Hematopoietic multipotent progenitor cell treated with erythropoietin and hydrocortisone succinate and interleukin-3 and kit ligand, for 15 days (in vitro differentiated cells): ENCODE data around the gene CACNA1C.

Experiments used
- DNase-seq: peaks from one replicate; pipeline ENCODE4 v3.0.0-alpha.2; 2015; ENCODE audit warnings: low spot score

The CACNA1C gene

DNA sequence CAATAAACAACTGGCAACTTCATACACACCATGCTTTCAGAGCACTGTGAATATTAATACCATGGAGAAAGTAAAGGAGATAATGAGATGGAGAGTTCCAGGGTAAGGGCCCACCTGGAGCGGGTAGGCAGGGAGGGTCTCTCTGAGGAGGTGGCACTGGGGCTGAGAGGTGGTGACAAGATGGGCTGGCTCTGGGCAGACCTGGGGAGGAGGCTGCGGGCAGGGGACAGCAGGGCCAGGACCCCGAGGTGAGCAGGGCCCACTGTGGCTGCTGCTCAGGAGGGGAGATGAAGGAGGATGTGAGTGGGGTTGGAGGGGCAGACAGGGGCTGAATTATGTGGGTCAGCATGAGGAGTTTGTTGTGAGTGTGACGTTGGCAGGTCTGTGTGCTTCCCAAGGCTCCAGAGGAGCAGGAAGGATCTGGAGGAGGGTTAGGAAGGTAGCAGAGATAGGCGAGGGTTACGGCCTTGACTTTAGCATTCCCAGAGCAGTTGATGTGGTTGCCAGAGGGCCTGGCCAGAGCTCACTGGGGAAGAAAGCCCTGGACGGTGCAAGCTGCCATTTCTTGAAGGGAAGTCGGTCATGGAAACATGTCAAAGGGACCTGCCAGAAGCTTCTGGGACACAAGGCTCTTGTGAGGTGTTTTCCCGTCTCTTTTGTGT is 88.2 kb downstream of the CACNA1C start:
- DNase-seq: no peak

DNA sequence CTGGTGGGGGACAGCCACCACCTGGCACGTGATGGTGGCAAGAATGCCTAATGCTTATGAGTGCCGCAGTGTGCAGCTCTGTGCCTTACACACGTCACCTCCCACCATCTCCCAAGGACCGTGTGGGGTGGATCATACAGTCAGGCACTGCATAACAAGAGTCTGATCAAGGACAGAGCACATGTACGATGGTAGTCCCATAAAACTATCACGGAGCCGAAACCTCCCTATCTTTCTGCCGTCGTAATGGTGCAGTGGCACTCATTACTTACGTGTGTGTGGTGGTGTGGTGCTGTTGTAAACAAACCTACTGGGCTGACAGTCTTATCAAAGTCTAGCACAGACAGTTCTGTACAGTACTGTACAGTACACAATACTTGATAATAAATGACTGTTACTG is 89.3 kb downstream of the CACNA1C start:
- no peak for DNase-seq

DNA sequence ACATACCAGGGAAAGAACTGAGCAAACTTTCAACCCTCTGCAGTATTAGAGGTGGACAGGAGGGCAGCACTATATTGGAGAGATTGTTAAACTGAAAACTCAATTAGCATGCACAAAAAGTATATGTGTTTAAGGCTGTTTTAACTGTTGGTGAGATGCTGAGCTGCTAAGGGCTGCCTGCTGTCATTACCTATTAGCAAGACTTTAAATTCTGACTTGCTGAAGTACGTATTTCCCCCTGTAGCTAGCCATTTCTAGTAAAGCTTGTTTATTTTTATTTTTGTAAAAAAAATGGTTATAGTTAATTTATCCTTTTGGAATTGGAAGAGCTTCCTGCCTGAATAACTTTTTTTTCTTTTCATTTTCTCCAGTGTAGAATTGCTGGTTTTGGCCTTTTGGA is 92.2 kb downstream of the CACNA1C start:
- DNase-seq: no peak

DNA sequence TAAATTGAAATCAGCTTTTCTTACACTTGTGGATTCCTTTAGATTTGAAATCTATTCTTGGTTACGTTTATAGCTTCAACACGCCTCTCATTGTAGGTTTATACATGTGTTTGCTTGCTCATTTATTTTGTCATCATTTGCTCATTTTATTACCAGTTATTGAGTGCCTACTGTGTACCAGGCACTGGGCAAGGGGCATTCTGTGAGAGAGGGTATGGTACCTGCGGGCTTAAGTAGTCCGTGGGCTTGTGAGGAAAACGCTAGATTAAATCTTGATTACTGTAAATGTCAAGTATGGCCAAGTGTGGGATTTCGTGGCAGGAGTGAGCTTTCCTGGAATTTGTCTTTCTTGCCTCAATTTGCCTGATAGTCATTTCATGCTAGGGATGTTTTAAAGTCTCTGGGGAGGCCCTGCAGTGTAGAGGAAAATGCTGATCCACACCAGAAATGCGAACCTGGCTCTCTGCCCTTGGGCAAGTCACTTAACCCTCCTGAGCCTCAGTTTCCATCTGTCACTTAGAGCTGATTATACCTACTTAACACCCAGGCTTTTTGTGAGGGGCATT is 92.7 kb downstream of the CACNA1C start:
- DNase-seq: no peak

DNA sequence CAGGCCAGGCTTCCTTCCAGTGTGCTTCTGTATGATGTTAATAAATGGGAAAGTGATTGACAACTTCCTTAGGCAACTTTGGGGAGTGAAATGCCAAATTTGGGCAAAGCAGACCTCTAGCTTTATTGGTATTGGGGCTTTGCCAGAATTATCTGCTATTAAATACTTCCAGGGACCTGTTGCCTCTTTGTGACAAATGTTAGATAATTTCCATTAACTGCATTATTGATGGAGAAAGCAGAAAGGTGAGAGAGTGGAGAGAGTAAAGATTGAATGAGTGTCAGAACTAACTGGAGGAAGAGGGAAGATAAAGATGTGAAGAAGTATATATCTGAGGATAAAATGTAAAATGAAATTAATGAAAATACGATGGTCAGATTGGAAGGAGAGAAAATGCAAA is 94.5 kb downstream of the CACNA1C start:
- DNase-seq: no peak

DNA sequence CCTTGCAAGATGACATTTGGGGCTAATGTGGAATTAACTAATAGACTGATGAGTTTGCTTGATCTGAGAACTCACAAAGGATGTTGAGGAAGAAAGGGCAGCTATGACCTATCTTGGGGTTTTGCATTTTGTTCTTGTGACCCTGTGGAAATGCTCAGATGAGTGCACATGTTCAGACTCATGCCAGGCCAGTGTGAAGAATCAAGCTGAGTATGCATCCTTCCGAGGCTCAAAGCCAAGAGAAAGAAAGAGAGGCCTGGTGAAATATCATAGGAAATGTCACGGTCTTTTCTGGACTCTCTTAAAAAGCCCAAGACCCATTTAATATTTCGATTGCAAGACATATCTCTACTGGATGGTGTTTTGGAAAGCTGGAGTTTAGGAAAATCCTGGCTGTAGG is 96.3 kb downstream of the CACNA1C start:
- no peak for DNase-seq

DNA sequence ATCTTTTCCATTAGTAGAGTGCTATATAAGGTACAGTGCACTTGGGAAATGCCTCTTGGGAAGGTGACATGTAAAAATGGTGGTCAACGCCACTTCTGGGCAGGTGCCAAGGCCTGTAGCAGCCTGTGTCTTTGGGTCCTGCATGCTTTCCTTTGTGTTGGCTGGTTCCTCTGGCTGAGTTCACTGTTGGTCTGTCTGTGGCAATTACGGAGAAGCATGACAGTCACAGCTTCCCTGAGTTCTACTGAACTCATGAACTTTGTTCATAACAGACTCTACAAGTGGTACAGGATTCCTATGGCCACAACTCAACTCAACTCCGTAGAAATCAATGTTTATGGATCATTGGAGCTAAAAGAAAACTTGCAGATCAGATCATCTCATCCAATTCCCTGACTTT is 98.0 kb downstream of the CACNA1C start:
- no peak for DNase-seq

DNA sequence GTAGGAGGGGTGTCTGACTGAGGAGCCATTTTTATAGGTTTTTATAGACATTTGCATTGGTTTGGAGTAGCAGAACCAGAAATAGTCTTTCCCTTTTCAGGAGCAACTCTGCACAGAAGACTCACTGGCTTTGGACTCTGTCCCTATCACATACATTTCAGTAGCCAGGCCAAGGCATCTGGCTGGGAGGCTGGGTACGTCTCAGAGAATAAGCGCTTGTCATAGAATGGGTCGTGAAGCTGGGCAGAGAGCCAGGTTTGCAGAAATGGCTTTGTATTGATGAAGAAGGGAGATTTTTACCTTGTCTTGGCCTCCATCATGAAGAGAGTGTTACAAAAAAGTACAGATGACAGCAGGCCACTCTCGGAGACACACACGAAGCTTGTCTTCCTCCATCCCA is 98.6 kb downstream of the CACNA1C start:
- no peak for DNase-seq

DNA sequence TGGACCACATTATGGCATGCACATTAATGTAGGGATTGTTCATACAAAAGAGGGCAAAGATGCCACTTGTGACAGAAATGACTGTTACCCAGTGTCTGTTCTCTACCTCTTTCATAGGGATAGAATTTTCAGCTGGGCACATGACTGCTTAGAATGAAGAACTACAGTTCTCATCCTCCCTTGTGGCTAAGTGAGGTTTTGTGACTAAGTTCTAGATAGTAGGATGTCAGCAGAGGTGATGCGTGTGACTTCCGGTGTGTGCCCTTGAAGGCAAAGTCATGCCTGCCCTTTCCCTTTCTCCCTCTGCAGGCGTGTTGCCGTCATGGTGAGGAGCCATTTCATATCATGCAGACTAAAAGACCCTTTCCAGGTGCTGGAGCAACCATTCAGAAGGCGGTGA is 99.3 kb downstream of the CACNA1C start:
- DNase-seq: no peak

DNA sequence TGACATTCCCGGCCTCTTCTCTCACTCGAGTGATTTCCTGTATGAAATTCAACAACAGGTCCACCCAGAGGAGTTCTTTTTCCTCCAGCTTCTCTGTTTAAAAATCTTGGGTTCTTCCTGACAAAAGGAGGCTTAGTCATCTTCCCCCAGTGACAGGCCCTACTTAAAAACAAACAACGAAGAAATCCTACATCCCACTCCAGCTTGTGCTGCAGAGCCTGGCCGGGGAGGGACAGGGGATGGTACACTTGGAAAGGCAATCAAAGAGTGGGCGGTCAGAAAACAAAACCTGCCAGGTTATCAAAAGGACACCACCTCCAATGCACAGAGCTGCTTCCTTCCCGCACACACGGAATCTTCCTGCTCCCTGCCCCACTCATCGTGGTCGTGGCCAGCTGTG is 101.3 kb downstream of the CACNA1C start:
- DNase-seq: no peak

DNA sequence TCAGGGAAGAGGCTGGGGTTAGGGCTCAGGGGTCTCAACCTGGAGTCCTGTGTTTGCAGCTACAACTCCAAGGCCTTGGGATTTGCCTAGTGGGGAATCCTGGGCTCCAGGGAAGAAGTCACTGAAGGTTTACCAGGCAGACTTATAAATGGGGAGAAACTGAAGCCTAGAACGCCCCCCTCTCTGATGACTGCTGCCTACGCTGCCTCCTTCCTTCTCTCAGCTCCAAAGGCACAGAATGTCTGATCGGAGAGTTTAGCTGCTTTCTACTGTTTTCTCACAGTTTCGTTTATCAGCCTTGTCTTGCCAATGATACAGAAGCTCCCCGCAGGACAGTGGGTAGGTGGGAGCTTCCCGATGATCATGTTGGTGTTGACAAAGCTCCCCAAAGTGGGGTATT is 101.7 kb downstream of the CACNA1C start:
- DNase-seq: no peak

DNA sequence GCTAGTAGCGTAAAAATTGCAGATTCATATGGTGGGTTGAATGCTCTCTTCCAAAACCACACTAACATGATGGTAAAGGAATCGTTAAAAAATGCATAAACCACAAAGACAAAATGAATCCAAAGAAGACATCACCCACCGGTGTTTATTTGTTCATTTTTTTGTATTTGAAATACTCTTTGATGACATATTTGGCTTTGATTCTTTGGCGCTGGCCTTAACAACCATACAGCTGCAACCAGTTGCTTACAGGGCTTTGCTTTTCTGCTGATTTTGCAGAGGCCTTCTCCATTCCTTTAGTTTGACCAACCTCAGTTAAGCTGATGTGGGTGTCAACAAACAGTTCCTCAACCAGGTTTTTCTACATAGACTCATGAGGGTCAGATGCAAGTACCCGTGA is 103.5 kb downstream of the CACNA1C start:
- no peak for DNase-seq

DNA sequence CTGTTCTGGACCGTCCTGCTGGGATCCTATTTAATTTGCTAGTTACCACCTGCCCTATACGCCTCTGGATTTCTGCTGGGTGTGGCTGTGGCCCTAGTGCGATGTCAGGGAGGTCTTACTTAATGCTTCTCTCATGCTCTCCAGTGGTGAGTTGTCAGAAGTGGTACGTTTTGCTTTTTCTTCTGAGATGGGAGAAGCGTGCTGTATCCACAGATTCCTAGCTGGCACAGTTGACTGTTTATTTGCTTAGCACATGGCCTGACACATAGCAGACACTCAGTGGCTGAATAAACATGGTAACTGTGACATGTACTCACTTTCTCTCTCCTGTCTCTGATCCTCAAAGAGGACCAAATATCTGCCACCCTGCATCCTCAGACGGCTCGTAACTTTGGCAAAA is 107.3 kb downstream of the CACNA1C start:
- DNase-seq: no peak

DNA sequence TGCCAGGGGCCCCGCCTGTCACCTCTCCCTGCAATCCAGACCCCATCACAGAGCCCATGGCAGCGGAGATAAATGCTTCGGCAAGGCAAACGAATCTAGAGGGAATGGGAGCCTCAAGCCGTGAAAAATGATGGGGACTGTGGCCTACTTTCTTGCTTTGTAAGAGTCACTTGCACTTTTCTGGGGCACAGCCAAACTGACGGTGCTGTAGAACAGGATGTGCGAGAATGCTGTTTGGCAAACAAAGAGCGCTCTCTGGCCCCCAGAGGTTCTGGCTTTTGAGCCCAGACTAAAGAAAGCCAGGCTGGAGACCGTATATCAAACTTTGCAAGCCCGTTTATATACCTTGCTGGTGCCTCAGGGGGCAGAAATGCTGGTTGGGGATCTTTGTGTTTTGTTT is 108.7 kb downstream of the CACNA1C start:
- DNase-seq: no peak

DNA sequence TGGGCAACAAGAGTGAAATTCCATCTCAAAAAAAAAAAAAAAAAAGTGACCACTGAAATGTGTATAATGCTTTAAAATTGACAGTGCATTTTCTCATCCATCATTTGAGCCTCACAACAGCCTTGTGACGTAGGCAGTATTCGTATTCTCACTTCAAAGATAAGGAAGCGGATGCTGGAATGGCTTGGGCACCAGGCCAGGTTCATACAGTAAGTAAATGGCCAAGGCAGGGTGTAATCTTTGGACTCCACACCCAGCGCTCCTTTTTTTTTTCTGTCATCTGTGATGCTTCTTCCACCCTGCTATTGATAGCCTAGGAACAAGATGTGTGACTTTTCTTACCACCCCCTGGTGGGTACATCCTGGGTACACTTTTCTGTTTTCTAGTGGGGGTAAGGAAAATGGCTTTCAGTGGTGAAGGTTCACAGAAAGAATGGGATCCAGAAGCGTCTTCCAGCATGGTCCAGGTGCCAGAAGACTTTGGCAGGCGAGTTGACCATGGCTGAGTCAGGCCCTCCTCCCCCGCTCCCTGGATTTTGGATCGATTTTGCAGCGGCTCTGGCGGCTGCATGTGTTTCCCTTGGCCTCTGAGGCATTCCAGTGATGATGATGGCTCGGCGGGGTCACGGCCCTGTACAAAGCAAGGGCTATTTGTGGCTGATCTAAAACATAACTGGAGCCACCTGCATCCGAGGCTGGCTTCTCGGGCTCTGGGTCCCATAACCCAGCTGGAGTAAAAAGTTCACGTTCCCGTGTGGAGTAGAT is 110.6 kb downstream of the CACNA1C start:
- no peak for DNase-seq

DNA sequence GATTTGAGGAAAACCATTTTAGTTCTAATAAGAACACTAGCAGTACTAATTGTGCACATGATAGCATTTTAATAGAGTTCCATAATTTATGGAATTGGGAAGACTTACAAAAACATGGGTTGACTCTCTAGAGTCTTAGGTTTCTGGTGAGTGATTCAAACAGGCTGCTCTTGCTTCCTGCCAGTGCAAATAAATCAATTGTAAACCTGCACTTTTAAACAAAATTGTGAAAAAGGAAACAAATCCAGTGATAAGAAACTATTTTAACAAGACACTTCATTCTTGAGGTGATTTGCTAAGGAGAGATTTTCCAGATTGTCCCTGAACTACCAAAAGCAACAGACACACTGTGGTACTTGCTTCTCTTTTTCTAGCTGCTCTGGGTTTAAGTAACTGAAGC is 112.2 kb downstream of the CACNA1C start:
- no peak for DNase-seq

DNA sequence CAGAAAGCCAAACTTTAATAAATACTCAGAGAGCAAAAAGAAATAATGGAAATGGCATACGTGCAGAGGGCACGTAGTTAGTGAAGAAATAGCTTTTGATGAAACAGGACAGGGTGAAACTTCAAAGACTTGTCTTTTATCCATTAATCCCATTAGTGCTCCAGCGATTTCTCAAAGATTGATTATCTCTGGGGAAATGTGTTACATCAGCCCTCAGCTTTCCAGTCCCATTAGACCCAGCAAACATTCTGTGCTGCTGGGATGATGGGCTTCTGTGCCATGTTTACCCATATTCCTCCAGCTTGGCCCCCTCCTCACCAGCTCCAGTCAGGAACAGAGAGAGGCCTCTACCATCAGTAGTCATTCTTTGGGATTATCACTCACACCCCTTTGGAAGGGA is 113.1 kb downstream of the CACNA1C start:
- no peak for DNase-seq

DNA sequence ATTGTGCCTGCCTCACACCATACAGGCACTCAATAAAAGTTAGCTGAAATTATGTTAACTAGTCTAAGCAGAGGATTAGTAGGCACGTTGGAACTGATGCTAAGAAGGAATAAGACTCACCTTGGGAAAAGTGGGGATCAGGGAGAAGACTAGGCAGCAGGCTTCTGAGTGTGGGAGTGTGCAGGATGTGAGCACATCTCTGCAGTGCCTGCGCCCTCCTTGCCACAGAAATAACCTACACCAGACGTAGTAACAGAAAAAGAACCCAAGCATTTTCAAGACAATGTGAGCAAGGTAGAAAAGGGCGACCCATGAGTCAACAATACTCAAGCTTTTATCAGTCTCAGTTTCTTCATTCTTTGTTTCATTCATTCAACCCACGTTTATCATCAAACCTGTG is 113.9 kb downstream of the CACNA1C start:
- no peak for DNase-seq

DNA sequence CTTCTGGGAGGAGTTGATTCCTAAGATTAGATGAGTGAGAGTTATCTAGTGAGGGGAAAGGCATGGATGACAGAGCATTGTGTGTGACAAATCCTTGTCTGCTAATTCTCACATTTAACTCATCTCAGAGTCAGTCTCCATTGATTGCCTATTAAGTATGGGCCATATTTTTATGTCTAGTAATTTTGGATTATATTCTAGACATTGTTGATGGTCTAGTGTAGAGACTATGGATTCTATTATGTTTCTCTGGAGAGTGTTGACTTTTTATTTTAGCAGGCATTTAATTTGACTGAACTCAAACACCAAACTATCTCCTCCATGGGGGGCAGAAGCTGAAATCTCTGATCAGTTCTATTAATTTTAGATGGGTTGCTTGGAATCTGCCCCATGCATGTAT is 114.4 kb downstream of the CACNA1C start:
- no peak for DNase-seq

DNA sequence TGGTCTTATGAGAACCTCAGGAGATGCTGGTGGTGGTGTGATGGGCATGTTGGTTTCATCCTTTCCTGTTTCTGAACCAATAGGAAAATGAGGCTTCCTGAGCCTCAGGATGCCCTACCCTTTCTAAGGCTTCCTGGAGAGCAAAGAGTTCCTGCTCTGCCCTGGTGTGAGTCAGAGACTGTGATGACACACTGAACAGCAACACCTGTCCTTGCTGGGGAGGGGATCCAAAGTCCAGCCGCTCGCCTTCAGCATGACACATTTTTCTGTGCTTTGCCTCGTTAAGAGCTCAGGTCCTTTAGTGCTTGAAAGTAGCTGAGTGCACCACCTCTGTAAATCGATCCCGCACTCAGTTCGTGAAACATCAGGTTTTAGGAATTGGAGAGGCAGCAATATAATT is 116.0 kb downstream of the CACNA1C start:
- DNase-seq: no peak

DNA sequence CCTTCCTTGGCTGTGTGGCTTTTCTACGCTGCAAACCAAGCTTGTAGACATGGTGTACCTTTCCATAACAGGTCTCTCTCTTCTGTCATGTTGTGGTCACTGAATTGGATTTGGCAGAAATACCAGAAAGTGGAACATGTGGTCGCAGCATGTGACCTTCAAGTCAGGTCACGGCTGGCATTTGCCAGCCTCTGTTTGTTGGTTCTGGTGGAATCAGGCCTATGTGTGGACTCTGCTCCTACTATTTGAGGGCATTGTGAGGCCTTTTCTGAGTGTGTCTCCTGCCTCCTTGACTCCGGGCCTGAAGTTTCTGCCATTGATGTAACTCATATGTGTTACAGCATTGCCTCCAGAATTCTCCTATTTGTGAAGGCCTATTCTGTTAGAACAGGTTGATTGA is 116.7 kb downstream of the CACNA1C start:
- no peak for DNase-seq

DNA sequence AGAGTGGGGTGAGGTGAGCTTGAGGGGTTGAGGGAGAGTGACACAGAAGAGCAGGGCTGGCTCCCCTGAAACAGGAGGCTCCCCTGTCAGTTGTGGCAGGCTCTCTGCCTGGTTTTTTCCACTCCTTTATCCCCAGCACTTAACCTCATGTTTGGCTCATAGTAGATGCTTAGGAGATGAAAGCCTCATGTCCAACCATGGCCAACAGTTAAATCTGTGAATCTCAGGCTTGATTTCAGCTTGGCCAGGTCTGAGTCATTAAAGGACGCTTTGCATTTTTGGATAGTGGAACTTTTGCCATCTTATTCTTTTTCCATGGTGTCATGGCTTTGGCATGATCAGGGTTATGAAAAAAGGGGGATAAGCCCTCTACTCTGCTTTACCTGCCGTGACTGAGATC is 117.2 kb downstream of the CACNA1C start:
- DNase-seq: no peak

DNA sequence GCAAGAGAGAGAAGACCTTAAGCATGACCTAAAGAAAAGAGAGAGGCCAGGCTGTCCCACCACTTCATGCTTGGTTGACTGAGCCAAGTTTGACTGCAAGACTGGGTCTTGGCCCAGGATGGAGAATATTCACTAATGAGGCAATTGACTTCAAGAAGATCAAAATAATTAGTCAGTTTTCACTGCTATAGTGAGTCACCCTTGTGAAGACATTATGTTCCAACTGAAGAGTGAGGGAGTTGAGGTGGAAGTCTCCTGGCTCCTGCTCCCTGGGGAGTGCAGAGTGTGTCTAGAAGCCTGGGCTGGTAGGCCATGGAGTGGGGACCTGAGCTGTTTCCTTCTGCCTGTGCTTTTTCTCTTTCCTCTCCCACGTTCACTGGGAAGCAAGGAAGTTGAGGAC is 117.6 kb downstream of the CACNA1C start:
- DNase-seq: no peak
